Measurements from ENCODE around the gene DISP3.

Gene DISP3

DNA sequence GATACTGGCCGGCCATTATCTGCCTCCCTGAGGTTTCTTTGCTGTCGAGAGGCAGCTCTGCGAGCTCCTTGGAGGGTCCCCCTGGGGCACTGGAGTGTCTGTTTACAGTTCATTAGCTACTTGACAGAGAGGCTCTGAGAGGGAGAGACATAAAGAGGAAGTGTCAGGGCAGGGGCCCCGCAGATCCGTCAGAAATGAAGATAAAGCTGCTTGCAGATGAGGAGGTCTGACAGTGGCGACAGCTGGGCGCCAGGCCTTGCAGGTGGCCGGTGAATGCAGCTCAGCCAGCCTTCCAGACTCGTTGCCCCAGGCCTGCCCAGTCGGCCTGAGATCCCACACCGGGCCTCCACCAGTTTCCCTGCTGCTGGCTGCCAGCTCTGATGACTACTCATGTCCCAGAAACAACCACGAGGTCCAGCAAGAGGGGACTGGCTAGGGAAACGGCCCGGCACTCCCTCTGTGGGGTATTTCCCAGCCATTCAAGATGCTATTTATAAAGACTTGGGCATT lies 84.7 kb downstream of the DISP3 start:
- TF ChIP-seq, protein P1, sequence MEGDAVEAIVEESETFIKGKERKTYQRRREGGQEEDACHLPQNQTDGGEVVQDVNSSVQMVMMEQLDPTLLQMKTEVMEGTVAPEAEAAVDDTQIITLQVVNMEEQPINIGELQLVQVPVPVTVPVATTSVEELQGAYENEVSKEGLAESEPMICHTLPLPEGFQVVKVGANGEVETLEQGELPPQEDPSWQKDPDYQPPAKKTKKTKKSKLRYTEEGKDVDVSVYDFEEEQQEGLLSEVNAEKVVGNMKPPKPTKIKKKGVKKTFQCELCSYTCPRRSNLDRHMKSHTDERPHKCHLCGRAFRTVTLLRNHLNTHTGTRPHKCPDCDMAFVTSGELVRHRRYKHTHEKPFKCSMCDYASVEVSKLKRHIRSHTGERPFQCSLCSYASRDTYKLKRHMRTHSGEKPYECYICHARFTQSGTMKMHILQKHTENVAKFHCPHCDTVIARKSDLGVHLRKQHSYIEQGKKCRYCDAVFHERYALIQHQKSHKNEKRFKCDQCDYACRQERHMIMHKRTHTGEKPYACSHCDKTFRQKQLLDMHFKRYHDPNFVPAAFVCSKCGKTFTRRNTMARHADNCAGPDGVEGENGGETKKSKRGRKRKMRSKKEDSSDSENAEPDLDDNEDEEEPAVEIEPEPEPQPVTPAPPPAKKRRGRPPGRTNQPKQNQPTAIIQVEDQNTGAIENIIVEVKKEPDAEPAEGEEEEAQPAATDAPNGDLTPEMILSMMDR (IDR thresholded peaks at IDR 0.05; ENCODE audit: extremely low read depth, missing control alignments): no peak
- no peak for DNase-seq (ENCODE audit: low spot score)

- TF ChIP-seq, protein P1 (IDR thresholded peaks at IDR 0.05; ENCODE audit: extremely low read depth, missing control alignments): no peak
- DNase-seq (ENCODE audit: low spot score): no peak
Measured at GRCh38 chr1:11564237-11564636, 85.3 kb downstream of the DISP3 start.

- no peak for DNase-seq (ENCODE audit: low spot score)
- TF ChIP-seq, protein P1 (IDR thresholded peaks at IDR 0.05; ENCODE audit: extremely low read depth, missing control alignments): no peak
Measured at GRCh38 chr1:11566042-11566850, 87.3 kb downstream of the DISP3 start.

- DNase-seq (ENCODE audit: low spot score): no peak
- TF ChIP-seq, protein P1 (IDR thresholded peaks at IDR 0.05; ENCODE audit: extremely low read depth, missing control alignments): no peak
Measured at GRCh38 chr1:11567244-11568065, 88.5 kb downstream of the DISP3 start.

DNA sequence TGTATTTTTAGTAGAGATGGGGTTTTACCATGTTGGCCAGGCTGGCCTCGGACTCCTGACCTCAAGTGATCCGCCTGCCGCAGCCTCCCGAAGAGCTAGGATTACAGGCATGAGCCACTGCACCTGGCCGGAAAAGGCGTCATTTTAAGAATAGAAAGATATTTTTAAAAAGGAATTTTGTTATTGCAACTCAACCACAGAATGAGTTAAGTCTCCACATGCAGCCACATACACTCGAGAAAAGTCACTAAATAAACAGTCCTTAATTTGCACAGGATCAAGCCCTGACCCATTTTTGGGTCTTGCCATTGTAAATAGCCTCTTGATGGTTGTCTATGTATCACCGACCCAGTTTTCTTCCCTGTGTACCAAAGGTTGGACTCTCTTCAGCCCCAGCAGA lies 89.7 kb downstream of the DISP3 start:
- DNase-seq (ENCODE audit: low spot score): no peak
- TF ChIP-seq, protein P1 (IDR thresholded peaks at IDR 0.05; ENCODE audit: extremely low read depth, missing control alignments): no peak

GRCh38 chr1:11569551-11569950 lies 90.6 kb downstream of the DISP3 start:
- TF ChIP-seq, protein P1 (IDR thresholded peaks at IDR 0.05; ENCODE audit: extremely low read depth, missing control alignments): no peak
- no peak for DNase-seq (ENCODE audit: low spot score)

DNA sequence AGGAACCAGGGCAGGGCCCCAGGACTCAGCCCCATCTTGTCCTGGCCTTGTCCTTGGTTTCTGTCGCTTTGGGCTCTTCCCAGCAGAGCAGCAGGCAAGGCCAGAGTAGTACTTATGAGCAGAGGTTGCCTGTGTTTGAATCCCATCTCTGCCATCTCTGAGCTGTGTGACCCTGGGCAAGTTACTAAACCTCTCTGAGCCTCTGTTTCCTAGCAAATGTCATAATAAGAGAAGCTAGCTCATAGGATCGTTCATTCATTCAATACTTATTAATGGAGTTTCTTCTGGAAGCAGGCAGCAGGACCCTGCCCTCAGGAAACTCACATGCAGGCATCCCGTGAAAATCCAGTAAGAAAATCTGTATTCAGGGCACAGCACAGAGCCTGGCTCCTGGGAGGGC lies 91.0 kb downstream of the DISP3 start:
- TF ChIP-seq, protein P1 (IDR thresholded peaks at IDR 0.05; ENCODE audit: extremely low read depth, missing control alignments): no peak
- DNase-seq (ENCODE audit: low spot score): no peak
